H9 (cell line): Measurements from ENCODE around the gene AP1S3. TPM values are rescaled to one million over a fixed set of nuclear protein-coding genes. Genes with fewer than 3 reads are reported as not detected.

Source experiments
- DNase-seq: peaks from one replicate; pipeline ENCODE4 v3.0.0-alpha.2; 2017
- H2AFZ ChIP-seq: one replicate; pipeline ENCODE4 v1.6.1; 2013; ENCODE audit warnings: mild to moderate bottlenecking, low read length, control low read depth, moderate library complexity
- H2AK5ac ChIP-seq: 2 replicates; pipeline ENCODE4 v1.6.1; 2013; ENCODE audit warnings: low read length, control low read depth, mixed read lengths; ENCODE audit not compliant: insufficient read length
- H2BK120ac ChIP-seq: one replicate; pipeline ENCODE4 v1.6.1; 2013; ENCODE audit warnings: low read depth, mild to moderate bottlenecking, low read length, control low read depth, inconsistent platforms; ENCODE audit not compliant: poor library complexity, severe bottlenecking
- H2BK12ac ChIP-seq: 2 replicates; pipeline ENCODE4 v1.6.1; 2013; ENCODE audit warnings: low read length, control low read depth, mixed read lengths, low read depth; ENCODE audit not compliant: insufficient read length
- H2BK15ac ChIP-seq: 2 replicates; pipeline ENCODE4 v1.6.1; 2013; ENCODE audit warnings: low read depth, low read length, control low read depth
- H2BK20ac ChIP-seq: one replicate; pipeline ENCODE4 v1.6.1; 2013; ENCODE audit warnings: low read depth, mild to moderate bottlenecking, low read length, control low read depth, inconsistent platforms; ENCODE audit not compliant: poor library complexity, severe bottlenecking
- H2BK5ac ChIP-seq: 2 replicates; pipeline ENCODE4 v1.6.1; 2013; ENCODE audit warnings: low read length, control low read depth, mixed read lengths; ENCODE audit not compliant: insufficient read length
- H3K14ac ChIP-seq: 2 replicates; pipeline ENCODE4 v1.6.1; 2013; ENCODE audit warnings: low read length, control low read depth; ENCODE audit not compliant: insufficient read depth
- H3K18ac ChIP-seq: 2 replicates; pipeline ENCODE4 v1.6.1; 2013; ENCODE audit warnings: low read depth, mild to moderate bottlenecking, mixed read lengths, low read length, control low read depth; ENCODE audit not compliant: insufficient read length
- H3K23ac ChIP-seq: 2 replicates; pipeline ENCODE4 v1.6.1; 2013; ENCODE audit warnings: low read length, control low read depth, mixed read lengths, low read depth; ENCODE audit not compliant: insufficient read length
- H3K23me2 ChIP-seq: 2 replicates; pipeline ENCODE4 v1.6.1; 2013; ENCODE audit warnings: low read depth, mild to moderate bottlenecking, mixed read lengths, low read length, control low read depth; ENCODE audit not compliant: insufficient read length, poor library complexity, severe bottlenecking
- H3K27ac ChIP-seq: 2 replicates; pipeline ENCODE4 v1.5.1; 2013; ENCODE audit warnings: low read length, control low read depth, mixed read lengths, low read depth; ENCODE audit not compliant: insufficient read length
- H3K27me3 ChIP-seq: 2 replicates; pipeline ENCODE4 v1.6.1; 2013; ENCODE audit warnings: low read length, control low read depth, inconsistent platforms; ENCODE audit not compliant: insufficient read depth
- H3K4ac ChIP-seq: 2 replicates; pipeline ENCODE4 v1.6.1; 2013; ENCODE audit warnings: low read depth, mild to moderate bottlenecking, control low read depth, inconsistent platforms, low read length, moderate library complexity
- H3K4me1 ChIP-seq: 2 replicates; pipeline ENCODE4 v1.6.1; 2013; ENCODE audit warnings: low read length, control low read depth, inconsistent platforms; ENCODE audit not compliant: insufficient read depth
- H3K4me2 ChIP-seq: 2 replicates; pipeline ENCODE4 v1.6.1; 2013; ENCODE audit warnings: low read length, control low read depth, mixed read lengths; ENCODE audit not compliant: insufficient read length, insufficient read depth
- H3K56ac ChIP-seq: 2 replicates; pipeline ENCODE4 v1.6.1; 2013; ENCODE audit warnings: low read depth, mild to moderate bottlenecking, mixed read lengths, low read length, control low read depth; ENCODE audit not compliant: insufficient read length
- H3K79me1 ChIP-seq: 2 replicates; pipeline ENCODE4 v1.6.1; 2013; ENCODE audit warnings: low read depth, mild to moderate bottlenecking, moderate library complexity, low read length, control low read depth, inconsistent platforms; ENCODE audit not compliant: insufficient read depth, poor library complexity, severe bottlenecking
- H3K79me2 ChIP-seq: 2 replicates; pipeline ENCODE4 v1.6.1; 2013; ENCODE audit warnings: low read length, control low read depth, inconsistent platforms; ENCODE audit not compliant: insufficient read depth
- H3K9ac ChIP-seq: 2 replicates; pipeline ENCODE4 v1.6.1; 2013; ENCODE audit warnings: low read length, control low read depth, mixed read lengths; ENCODE audit not compliant: insufficient read length; ENCODE audit errors: extremely low read depth
- H3K9me3 ChIP-seq: one replicate; pipeline ENCODE4 v1.6.1; 2013; ENCODE audit warnings: low read depth, low read length, inconsistent platforms; ENCODE audit not compliant: control insufficient read depth
- H3T11ph ChIP-seq: one replicate; pipeline ENCODE4 v1.6.1; 2013; ENCODE audit warnings: mild to moderate bottlenecking, low read length, control low read depth, inconsistent platforms
- H4K20me1 ChIP-seq: one replicate; pipeline ENCODE4 v1.6.1; 2013; ENCODE audit not compliant: control insufficient read depth, insufficient read length, insufficient read depth
- H4K5ac ChIP-seq: 2 replicates; pipeline ENCODE4 v1.6.1; 2013; ENCODE audit warnings: low read depth, mild to moderate bottlenecking, mixed read lengths, low read length, control low read depth; ENCODE audit not compliant: insufficient read length
- H4K8ac ChIP-seq: replicated peaks from 2 replicates; pipeline ENCODE4 v1.6.1; 2013; ENCODE audit warnings: low read length, control low read depth, mixed read lengths, low read depth; ENCODE audit not compliant: insufficient read length
- H4K91ac ChIP-seq: 2 replicates; pipeline ENCODE4 v1.6.1; 2013; ENCODE audit warnings: low read depth, mild to moderate bottlenecking, moderate library complexity, mixed read lengths, low read length, control low read depth; ENCODE audit not compliant: insufficient read length
- H3K27ac Mint-ChIP-seq, 3 experiments: 2 replicates in 2 of 3; 3 replicates in 1 of 3; pipeline ENCODE4 v1.8.0; 2020 to 2021; ENCODE audit warnings: mixed read lengths in 3 of 3, mild to moderate bottlenecking in 1 of 3, moderate library complexity in 1 of 3
- H3K27me3 Mint-ChIP-seq: 2 replicates; pipeline ENCODE4 v1.8.0; 2021; ENCODE audit warnings: low read depth, mild to moderate bottlenecking, moderate library complexity, mixed read lengths
- H3K36me3 Mint-ChIP-seq, 3 experiments: 2 replicates in 2 of 3; 3 replicates in 1 of 3; pipeline ENCODE4 v1.8.0; 2020 to 2021; ENCODE audit warnings: low read depth in 3 of 3, mixed read lengths in 3 of 3; ENCODE audit not compliant: insufficient read depth in 1 of 3
- H3K4me1 Mint-ChIP-seq, 2 experiments: 2 replicates each; pipeline ENCODE4 v1.8.0; 2020; ENCODE audit warnings: mixed read lengths in 2 of 2
- H3K4me3 Mint-ChIP-seq, 2 experiments: 2 replicates in 1 of 2; 3 replicates in 1 of 2; pipeline ENCODE4 v1.8.0; 2020 to 2021; ENCODE audit warnings: mild to moderate bottlenecking in 2 of 2, mixed read lengths in 2 of 2, moderate library complexity in 1 of 2
- H3K9me3 Mint-ChIP-seq, 2 experiments: 2 replicates in 1 of 2; 3 replicates in 1 of 2; pipeline ENCODE4 v1.8.0; 2020; ENCODE audit warnings: mild to moderate bottlenecking in 2 of 2, mixed read lengths in 2 of 2, moderate library complexity in 1 of 2
- WGBS: extraction: QIAGEN DNeasy Blood & Tissue Kit; methylation state at CpG from one replicate; pipeline ENCODE4 v1.1.7; 2013; ENCODE audit warnings: missing lambda C conversion rate, low lambda C conversion rate, mixed read lengths; ENCODE audit not compliant: insufficient read length; ENCODE audit errors: extremely low coverage; 5-methylcytosine and 5-hydroxymethylcytosine counted together
- total RNA-seq: library from RNA; stranded (reverse); gene quantifications from 2 replicates; pipeline ENCODE4 v1.2.1, GENCODE V29; 2021
- TF ChIP-seq, protein P1 (sequence below): fragments of 200-600 bp; sonication (generic); conservative IDR thresholded peaks from 3 replicates; pipeline ENCODE4 v1.8.0; 2021; ENCODE audit warnings: antibody characterized with exemption, mild to moderate bottlenecking

Gene AP1S3
- total RNA-seq, 1 experiment from 2014 or later = 8.7 TPM

DNA sequence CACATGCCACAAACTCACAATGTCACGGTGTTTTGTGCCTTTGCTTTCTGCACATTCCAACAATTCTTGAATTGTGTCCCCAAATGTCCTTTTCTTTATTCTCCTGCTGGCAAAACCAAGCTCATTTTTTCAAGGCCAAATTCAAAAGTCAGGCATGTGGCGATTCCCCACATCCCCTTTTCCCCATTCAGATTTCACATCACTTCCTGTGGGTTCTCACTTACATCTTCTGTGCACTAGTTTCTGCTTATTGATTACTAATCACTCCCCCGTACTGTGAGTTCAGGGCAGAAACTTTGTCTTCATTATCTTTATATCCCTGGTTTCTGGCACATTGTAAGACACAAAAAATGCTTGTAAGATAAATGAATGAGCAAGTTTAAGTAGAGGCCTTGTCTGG is 69.2 kb downstream of the AP1S3 start:
- Histone ChIP-seq H4K5ac (no peak overlapping the region), H3K4me1 (no peaks in the 10 kb centered on the region), H3K27ac (no peak overlapping the region), H3K23ac (no peak overlapping the region), H3K18ac (no peak overlapping the region), H3K14ac (no peak overlapping the region), H3K79me1 (no peaks in the 10 kb centered on the region), H4K91ac (no peak overlapping the region), H2AK5ac (no peak overlapping the region), H3T11ph (no peak overlapping the region), H2BK5ac (no peak overlapping the region), H4K20me1 (no peaks in the 10 kb centered on the region), H3K4me2 (no peak overlapping the region), H2BK12ac (no peak overlapping the region), H2BK15ac (no peak overlapping the region), H3K23me2 (no peaks in the 10 kb centered on the region), H4K8ac (no peak overlapping the region), H3K27me3 (no peaks in the 10 kb centered on the region), H3K9ac (no peak overlapping the region), H2AFZ (no peak overlapping the region), H2BK20ac (no peak overlapping the region), H3K9me3 (no peaks in the 10 kb centered on the region), H3K56ac (no peak overlapping the region), H3K79me2 (no peaks in the 10 kb centered on the region), H2BK120ac (no peak overlapping the region), H3K4ac (no peak overlapping the region)
- H3K4me1 Mint-ChIP-seq = 0 out of 4 replicates have a peak, but pooled peaks cover 0 to 3% of the 10 kb centered on the region in 2 experiments
- H3K27ac Mint-ChIP-seq = no peak overlapping the region
- H3K36me3 Mint-ChIP-seq = peaks cover 0 to 4% (median 0%) of the 10 kb centered on the region in 3 experiments; a peak in 1 of 7 replicates
- no peaks in the 10 kb centered on the region for H3K9me3 Mint-ChIP-seq
- H3K27me3 Mint-ChIP-seq = no peaks in the 10 kb centered on the region
- H3K4me3 Mint-ChIP-seq = no peak overlapping the region
- WGBS = no CpG with 5 or more reads among the region's 3 CpGs
- DNase-seq = no peak
- TF ChIP-seq, protein P1, sequence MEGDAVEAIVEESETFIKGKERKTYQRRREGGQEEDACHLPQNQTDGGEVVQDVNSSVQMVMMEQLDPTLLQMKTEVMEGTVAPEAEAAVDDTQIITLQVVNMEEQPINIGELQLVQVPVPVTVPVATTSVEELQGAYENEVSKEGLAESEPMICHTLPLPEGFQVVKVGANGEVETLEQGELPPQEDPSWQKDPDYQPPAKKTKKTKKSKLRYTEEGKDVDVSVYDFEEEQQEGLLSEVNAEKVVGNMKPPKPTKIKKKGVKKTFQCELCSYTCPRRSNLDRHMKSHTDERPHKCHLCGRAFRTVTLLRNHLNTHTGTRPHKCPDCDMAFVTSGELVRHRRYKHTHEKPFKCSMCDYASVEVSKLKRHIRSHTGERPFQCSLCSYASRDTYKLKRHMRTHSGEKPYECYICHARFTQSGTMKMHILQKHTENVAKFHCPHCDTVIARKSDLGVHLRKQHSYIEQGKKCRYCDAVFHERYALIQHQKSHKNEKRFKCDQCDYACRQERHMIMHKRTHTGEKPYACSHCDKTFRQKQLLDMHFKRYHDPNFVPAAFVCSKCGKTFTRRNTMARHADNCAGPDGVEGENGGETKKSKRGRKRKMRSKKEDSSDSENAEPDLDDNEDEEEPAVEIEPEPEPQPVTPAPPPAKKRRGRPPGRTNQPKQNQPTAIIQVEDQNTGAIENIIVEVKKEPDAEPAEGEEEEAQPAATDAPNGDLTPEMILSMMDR = no peak
